OCI-LY1 (cell line): ENCODE results near the gene CSN1S1.
"Not testable (repeated sequence)": the region's sequence is repeated elsewhere in the genome, so short reads cannot be mapped to it uniquely, and the experiment has no call there.

Experiments used
- CTCF ChIP-seq: fragments of 200-600 bp; sonication (generic), shearing (Covaris generic); IDR thresholded peaks from 2 replicates; pipeline ENCODE4 v1.5.1; 2017; ENCODE audit warnings: mild to moderate bottlenecking, antibody characterized with exemption, low read length, moderate library complexity, mixed read lengths
- EZH2 ChIP-seq: fragments of 200-600 bp; sonication (generic), shearing (Covaris generic); IDR thresholded peaks from 2 replicates; pipeline ENCODE4 v1.8.0; 2017; ENCODE audit warnings: borderline replicate concordance, mixed run types, mild to moderate bottlenecking, antibody characterized with exemption, low read length, moderate library complexity, mixed read lengths

DNA sequence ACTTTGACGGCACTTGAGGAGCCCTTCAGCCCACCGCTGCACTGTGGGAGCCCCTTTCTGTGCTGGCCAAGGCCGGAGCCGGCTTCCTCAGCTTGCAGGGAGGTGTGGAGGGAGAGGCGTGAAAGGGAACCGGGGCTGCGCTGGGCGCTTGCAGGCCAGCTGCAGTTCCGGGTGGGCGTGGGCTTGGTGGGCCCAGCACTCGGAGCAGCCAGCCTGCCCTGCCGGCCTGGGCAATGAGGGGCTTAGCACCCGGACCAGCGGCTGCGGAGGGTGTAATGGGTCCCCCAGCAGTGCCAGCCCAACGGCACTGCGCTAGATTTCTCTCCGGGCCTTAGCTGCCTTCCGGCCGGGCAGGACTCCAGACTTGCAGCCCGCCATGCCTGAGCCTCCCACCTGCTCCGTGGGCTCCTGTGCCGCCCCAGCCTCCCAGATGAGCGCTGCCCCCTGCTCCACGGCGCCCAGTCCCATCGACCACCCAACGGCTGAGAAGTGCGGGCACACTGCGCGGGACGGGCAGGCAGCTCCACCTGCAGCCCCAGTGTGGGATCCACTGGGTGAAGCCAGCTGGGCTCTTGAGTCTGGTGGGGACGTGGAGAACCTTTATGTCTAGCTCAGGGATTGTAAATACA lies 7.0 kb upstream of the CSN1S1 start:
- TF ChIP-seq EZH2, CTCF: not testable (repeated sequence)
